NAMALWA (cell line): ENCODE data around the gene ACVRL1.

Experiments
- DNase-seq: peaks from one replicate; pipeline ENCODE4 v3.0.0-alpha.2; 2015; ENCODE audit warnings: low spot score

ACVRL1 gene

GRCh38 chr12:51907083-51907855 lies at the start of gene ACVRL1:
Gene ACVRL1 (plus strand): TSS chr12:51907504. CDS start chr12:51912475, 4,971 bp downstream.
- DNase-seq = no peak

DNA sequence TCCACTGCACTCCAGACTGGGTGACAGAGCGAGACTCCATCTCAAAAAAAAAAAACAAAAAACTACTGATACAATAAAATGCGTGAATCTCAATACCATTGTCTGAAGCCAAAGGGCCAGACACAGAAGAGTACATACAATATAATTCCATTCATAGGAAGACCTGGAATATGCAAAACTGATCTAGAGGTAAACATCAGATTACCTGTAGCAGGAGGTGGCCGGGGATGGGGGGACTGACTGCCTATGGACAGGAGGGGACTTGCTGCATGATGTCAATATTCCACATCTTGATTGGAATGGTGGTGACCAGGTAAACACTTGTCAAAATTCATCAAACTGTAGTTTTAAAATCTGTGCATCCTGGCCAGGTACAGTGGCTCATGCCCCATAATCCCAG lies 46.3 kb upstream of the ACVRL1 start:
- no peak for DNase-seq

DNA sequence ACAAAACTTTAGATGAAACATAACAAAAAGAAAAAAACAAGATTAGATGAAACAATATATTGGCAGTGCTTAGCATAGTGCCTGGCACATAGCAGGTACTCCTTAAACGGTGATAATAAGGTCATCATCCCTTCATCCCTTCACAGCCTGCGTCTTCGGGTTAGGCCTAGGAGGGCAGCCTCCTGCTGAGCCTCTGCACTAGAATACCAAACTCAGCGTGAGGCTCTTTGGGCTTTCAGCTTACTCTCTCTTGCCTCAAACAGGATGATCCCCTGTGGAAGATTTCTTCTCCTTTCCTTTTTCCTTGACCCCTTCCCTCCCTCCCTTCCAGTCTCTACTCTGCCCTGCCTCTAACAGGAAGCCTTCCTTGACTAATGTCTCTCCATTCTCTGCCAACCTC lies 44.4 kb upstream of the ACVRL1 start:
- DNase-seq = no peak

DNA sequence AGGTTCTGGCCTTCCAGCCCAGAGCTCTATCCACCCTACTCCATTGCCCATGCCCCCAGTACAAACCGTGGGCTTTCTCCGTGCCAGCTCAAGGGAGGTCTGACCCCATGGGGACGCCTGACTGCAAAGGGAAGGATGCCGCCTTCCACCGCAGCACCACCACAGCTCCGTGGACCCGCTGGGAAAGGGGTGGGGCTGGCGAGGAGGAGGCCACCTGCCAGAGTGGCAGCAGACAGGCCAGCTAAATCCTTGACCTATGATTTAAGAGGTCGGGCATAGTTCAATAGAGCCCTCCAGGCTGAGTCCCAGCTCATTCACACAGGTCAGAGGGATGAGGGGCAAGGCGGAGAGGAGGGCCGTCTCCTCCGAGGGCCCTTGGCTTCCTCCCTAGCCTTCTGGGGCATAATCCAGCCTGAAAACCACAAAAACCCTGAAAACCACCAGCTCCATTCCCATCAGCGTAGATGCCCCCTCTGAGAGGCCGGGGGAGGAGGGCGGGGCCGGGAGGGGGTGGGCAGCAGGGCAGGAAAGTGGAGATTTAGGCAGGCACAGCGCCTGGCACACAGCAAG lies 43.9 kb upstream of the ACVRL1 start:
- no peak for DNase-seq

DNA sequence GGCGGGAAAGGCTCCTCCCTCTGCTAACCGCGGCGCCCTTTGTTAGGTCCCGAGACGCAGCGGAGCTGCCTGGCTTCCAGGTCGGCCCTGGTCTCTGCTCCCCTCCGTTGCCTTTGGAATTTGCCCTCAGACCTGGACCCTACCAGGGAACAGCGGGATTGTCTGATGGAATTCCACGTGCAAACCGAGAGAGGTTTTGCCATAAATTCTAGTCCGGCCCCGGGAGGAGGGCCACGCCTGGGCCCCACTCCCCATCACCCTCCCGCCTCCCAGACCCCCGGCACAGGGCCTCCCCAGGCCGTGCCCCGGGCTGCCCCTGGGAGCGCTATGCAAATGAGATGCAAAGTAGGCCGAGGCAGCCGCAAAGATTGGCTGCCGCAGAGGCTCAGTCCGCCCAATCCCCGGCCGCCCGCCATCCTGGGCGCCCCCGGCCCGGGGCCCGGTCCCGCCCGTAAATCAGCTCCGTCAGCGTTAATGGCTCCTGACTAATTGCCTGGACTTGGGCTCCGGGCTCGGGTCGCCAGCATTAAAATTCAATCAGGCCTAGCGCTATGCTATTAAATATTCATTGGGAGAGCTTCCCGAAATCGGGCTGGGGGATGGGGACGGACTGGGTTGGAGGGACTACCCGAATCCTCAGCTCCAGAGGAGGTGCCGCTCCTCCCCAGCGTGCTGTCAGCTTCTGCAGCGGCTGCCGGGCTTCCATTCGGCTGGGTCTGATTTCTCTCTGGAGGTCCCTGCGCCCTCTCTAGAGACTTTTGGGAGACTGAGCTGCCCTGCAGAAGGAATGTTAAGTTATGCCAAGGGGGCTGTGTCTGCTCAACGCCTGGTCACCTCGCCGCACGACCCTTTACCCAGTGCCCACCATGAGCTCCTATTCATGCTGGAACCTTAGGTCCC lies 43.1 kb upstream of the ACVRL1 start:
- DNase-seq = no peak

- DNase-seq = no peak
These were observed 42.3 kb upstream of the ACVRL1 start for GRCh38 chr12:51864833-51865670.

DNA sequence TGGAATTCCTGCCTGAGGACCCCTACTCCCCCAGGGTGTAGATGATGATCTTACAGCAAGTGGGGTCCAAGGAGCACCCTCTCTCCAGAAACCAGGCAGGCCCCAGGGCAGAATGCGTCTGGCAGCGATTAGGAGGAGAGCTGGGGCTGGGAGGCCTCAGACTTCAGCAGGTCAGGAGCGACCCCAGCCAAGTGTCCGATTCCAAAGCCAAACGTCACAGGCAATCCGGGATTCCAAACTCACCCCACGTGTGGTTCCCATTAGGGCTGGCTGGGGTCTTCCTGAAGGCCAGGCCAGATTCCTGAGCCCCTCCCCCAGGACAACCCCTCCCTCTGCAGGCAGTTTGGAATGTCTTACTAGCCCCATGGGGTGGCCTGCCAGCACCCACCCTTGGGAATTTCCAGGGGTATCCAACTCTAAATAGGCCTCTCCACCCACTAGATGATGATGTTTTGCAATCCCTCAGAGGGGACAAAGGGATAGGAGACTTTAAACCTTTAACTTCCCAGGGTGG lies 41.5 kb upstream of the ACVRL1 start:
- no peak for DNase-seq

DNA sequence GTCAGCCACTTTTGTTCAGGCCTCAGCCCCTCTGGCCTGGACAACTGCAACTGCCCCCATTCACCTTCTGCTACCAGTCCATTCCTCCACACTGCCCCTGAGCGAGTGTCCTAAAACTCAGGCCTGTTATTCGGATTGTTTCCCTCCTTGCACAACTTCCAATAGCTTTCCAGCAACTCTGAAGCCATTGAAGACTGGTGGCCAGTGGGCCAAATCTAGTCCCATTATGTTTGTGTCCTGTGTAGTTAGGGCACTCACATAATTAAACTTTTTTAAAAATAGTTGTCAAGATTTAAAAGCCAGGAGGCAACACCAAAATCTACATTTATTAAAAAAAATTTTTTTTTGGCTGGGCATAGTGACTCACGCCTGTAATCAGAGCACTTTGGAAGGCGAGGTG lies 41.0 kb upstream of the ACVRL1 start:
- no peak for DNase-seq

DNA sequence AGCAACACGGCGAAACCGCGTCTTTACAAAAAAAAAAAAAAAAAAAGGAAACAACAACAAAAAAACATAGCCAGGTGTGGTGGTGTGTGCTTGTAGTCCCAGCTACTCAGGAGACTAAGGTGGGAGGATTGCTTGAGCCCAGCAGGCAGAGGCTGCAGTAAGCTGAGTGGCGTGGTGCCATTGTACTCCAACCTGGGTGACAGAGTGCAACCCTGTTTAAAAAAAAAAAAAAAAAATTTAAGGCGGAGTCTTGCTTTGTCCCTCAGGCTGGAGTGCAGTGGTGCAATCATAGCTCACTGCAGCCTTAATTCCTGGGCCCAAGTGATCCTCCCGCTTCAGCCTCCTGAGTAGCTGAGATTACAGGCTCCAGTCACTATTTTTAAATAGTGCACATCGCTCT lies 40.5 kb upstream of the ACVRL1 start:
- no peak for DNase-seq

- no peak for DNase-seq
These were observed 39.9 kb upstream of the ACVRL1 start for GRCh38 chr12:51867371-51867770.

- DNase-seq = no peak
These were observed 39.4 kb upstream of the ACVRL1 start for GRCh38 chr12:51867796-51868428.

DNA sequence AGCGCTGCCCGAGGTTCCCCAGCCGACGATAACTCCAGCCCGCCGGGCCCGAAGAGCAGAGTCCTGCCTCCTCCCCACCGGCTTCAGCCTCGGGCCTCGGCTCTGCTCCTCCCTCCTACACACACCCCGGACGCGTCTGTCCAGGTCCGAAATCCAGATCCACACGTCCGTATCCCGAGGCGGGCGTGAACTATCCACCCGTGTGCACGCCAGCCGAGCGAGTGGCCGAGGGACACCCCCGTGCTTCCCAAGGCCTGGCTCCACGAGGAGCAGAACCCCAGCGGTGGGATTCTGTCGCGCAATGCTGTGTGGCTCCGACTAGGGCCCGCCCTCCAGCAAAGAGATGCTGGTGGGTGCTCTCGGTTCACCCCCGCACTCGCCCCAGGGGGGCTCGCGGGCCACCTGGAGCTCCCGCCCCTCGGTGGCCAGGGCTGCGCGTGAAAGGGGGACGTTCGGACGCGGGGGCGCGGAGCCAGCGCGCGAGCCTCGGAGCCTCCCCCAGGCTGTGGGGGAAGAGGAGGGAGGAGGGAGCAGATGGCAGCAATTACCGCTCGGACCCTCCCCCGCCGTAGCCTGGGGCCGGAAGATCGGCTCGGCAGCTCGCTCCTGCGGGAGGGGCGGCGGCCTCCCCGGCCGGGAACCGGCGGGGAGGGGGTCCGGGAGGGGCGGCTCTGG lies 38.3 kb upstream of the ACVRL1 start:
- no peak for DNase-seq

DNA sequence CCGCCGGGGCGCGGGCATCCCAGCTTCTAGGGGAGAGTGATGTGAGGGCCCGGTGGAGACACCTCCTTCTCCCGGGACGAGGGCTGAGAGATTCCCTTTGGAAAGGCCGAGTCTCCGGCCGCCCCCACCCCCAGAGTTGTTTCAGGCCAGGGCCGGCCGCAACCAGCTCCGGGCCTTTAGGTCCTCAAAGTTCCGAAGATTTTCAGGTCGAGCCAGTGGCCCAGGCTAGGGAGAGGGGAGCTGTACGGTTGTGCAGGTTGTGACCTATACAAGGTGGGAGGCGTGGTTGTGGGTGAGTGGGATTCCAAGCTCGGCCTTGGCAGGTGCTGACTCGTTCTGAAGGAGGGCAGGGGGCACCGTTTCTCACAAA lies 37.8 kb upstream of the ACVRL1 start:
- DNase-seq = no peak

DNA sequence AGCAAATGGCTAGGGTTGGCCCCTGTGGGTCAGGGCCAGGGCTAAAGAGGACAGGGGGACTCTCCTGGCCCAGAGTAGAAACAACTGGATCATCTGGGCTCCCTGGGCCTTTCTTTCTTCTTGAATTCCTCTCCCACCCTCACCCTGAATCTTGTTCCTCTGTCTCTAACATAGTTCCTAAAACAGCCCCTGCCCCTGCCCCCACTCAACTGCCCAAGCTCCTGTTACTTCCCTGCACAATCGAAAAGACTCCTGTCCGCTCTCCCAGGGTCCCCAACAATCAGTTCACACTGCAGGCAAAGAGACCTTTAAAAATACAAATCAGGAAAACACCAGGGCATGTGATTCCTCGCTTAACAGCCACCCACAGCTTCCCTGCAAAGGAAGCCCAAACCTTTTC lies 37.4 kb upstream of the ACVRL1 start:
- DNase-seq = no peak

DNA sequence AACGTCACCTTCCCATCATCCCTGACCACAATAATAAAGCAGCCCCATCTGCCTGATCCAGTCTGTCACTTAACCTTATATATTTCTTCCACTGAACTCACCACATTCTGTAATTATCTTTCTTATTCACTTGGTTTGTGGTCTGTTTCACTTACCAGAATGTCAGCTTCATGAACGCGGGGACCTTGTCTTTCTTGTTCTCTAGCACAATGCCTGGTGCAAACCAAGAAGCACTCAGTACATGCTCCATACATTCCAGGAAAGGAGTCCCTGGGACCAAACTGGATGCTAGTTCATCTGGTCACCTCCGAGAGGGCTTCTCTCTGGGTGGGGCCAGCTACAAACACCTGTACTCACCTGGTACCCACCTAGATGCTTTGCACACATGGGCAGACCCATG lies 36.8 kb upstream of the ACVRL1 start:
- no peak for DNase-seq

- peak; percentile 27 for DNase-seq
These were observed 36.2 kb upstream of the ACVRL1 start for GRCh38 chr12:51871126-51871525.

GRCh38 chr12:51871918-51872688 lies 35.2 kb upstream of the ACVRL1 start:
- DNase-seq = no peak

- no peak for DNase-seq
These were observed 34.7 kb upstream of the ACVRL1 start for GRCh38 chr12:51872689-51872981.

- DNase-seq = no peak
These were observed 33.9 kb upstream of the ACVRL1 start for GRCh38 chr12:51873251-51873994.

DNA sequence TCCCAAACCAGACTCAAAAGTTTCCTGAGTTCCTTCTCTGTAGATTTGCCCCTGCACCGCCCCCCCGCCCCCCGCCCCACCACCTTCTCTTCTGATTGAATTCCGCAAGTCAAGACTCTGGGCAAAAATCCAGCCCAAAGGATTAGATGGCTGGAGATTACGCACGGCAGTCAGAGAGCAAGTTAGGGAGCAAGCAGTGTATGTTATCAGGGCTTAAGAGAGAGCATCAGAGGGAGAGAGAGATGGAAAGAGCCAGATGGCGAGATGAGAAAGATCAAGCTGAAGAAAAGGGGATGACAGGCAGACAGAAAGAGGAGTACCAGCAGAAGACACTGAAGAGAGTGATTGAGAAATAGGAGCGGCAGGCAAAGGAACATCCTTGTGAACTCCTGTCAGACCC lies 33.3 kb upstream of the ACVRL1 start:
- DNase-seq = no peak
